Smooth muscle cell (in vitro differentiated cells): ENCODE data around the gene WSB1. TPM values are rescaled to one million over a fixed set of nuclear protein-coding genes. Genes with fewer than 3 reads are reported as not detected.

Experiments
- DNase-seq: peaks from one replicate; lab custom pipeline; 2025; ENCODE audit not compliant: unreplicated experiment; lab: John Stamatoyannopoulos, UW
- H2AFZ ChIP-seq: fragments of 200-600 bp; sonication (generic); 2 replicates; pipeline ENCODE4 v1.6.0; 2016; ENCODE audit warnings: antibody characterized with exemption, low read depth, mild to moderate bottlenecking
- H3F3A ChIP-seq: fragments of 200-600 bp; sonication (generic); 2 replicates; pipeline ENCODE4 v1.6.0; 2017; ENCODE audit warnings: antibody characterized with exemption, low read depth
- H3K27ac ChIP-seq: fragments of 200-600 bp; sonication (generic); 2 replicates; pipeline ENCODE4 v1.5.1; 2016; ENCODE audit warnings: low read depth, mild to moderate bottlenecking
- H3K27me3 ChIP-seq: fragments of 200-600 bp; sonication (generic); 2 replicates; pipeline ENCODE4 v1.6.1; 2016; ENCODE audit warnings: low read depth, mild to moderate bottlenecking
- H3K36me3 ChIP-seq: fragments of 200-600 bp; sonication (generic); 2 replicates; pipeline ENCODE4 v1.5.1; 2016; ENCODE audit warnings: low read depth
- H3K4me1 ChIP-seq: fragments of 200-600 bp; sonication (generic); 2 replicates; pipeline ENCODE4 v1.5.1; 2016; ENCODE audit warnings: low read depth
- H3K4me2 ChIP-seq: fragments of 200-600 bp; sonication (generic); 2 replicates; pipeline ENCODE4 v1.6.0; 2016; ENCODE audit warnings: mild to moderate bottlenecking
- H3K4me3 ChIP-seq: fragments of 200-600 bp; sonication (generic); 2 replicates; pipeline ENCODE4 v1.5.1; 2016; ENCODE audit warnings: mild to moderate bottlenecking
- H3K79me2 ChIP-seq: fragments of 200-600 bp; sonication (generic); 2 replicates; pipeline ENCODE4 v1.6.0; 2016; ENCODE audit warnings: low read depth, mild to moderate bottlenecking
- H3K9ac ChIP-seq: fragments of 200-600 bp; sonication (generic); 2 replicates; pipeline ENCODE4 v1.6.0; 2016; ENCODE audit warnings: low read depth
- H3K9me3 ChIP-seq: fragments of 200-600 bp; sonication (generic); replicated peaks from 2 replicates; pipeline ENCODE4 v1.5.1; 2016; ENCODE audit warnings: low read depth
- H4K20me1 ChIP-seq: fragments of 200-600 bp; sonication (generic); 2 replicates; pipeline ENCODE4 v1.6.0; 2016; ENCODE audit warnings: low read depth
- CTCF ChIP-seq: fragments of 200-600 bp; sonication (generic); IDR thresholded peaks from 2 replicates; pipeline ENCODE4 v1.5.1; 2017; ENCODE audit warnings: borderline replicate concordance, mild to moderate bottlenecking, antibody characterized with exemption; ENCODE audit not compliant: insufficient read depth, poor library complexity, severe bottlenecking
- WGBS: methylation state at CpG from one replicate; pipeline ENCODE4 v1.1.7; 2016; ENCODE audit warnings: low lambda C conversion rate; 5-methylcytosine and 5-hydroxymethylcytosine counted together
- polyA plus RNA-seq: library from polyadenylated mRNA; unstranded; fragments of >200 nt; fragmentation: Nextera tagmentation; extraction: Ambion mirVana; gene quantifications from 2 replicates; pipeline ENCODE4 v1.2.1, GENCODE V29; 2016
- total RNA-seq: library from RNA; depleted of rRNA; stranded (reverse); fragments of >200 nt; gene quantifications from 2 replicates; pipeline ENCODE4 v1.2.3, GENCODE V29; 2014

The WSB1 gene
- total and polyA plus RNA-seq, 2 experiments from 2014 or later: 156 to 256 TPM

- DNase-seq: no peak
- Histone ChIP-seq H4K20me1 (no peaks in the 10 kb centered on the region), H3K27me3 (no peaks in the 10 kb centered on the region), H3K4me3 (peak overlapping the region; percentile 63), H3K4me2 (peak overlapping the region; percentile 94), H3K4me1 (peaks cover 5% of the 10 kb centered on the region), H3K27ac (peak overlapping the region; percentile 94), H3K36me3 (no peaks in the 10 kb centered on the region), H3F3A (peaks cover 47% of the 10 kb centered on the region), H3K9me3 (no peaks in the 10 kb centered on the region), H3K9ac (peak overlapping the region; percentile 96), H2AFZ (no peak overlapping the region), H3K79me2 (no peaks in the 10 kb centered on the region)
- 78% methylated on average over 6 of the region's 6 CpGs for WGBS
- TF ChIP-seq CTCF: no peak
These were observed 58.6 kb downstream of the WSB1 start for GRCh38 chr17:27352448-27353032.

- Histone ChIP-seq H3K79me2 (no peaks in the 10 kb centered on the region), H3K9me3 (no peaks in the 10 kb centered on the region), H2AFZ (no peak overlapping the region), H3K9ac (peak overlapping the region; percentile 96), H4K20me1 (no peaks in the 10 kb centered on the region), H3F3A (peaks cover 47% of the 10 kb centered on the region), H3K4me3 (peak overlapping the region; percentile 63), H3K4me2 (peak overlapping the region; percentile 94), H3K4me1 (peaks cover 5% of the 10 kb centered on the region), H3K36me3 (no peaks in the 10 kb centered on the region), H3K27ac (peak overlapping the region; percentile 94), H3K27me3 (no peaks in the 10 kb centered on the region)
- TF ChIP-seq CTCF: no peak
- 53% methylated on average over 11 of the region's 11 CpGs for WGBS
- DNase-seq: no peak
These were observed 59.1 kb downstream of the WSB1 start for GRCh38 chr17:27353033-27353460.

- peaks cover 43% of the 10 kb centered on the region for H3F3A ChIP-seq
- H3K4me2 ChIP-seq: peak overlapping the region; percentile 94
- peak overlapping the region; percentile 63 for H3K4me3 ChIP-seq
- H3K4me1 ChIP-seq: peaks cover 5% of the 10 kb centered on the region
- H3K36me3 ChIP-seq: no peaks in the 10 kb centered on the region
- peak; percentile 78 for DNase-seq
- no peaks in the 10 kb centered on the region for H3K79me2 ChIP-seq
- H3K27ac ChIP-seq: peak overlapping the region; percentile 94
- no peaks in the 10 kb centered on the region for H4K20me1 ChIP-seq
- H3K9me3 ChIP-seq: no peaks in the 10 kb centered on the region
- H3K27me3 ChIP-seq: no peaks in the 10 kb centered on the region
- H2AFZ ChIP-seq: peak overlapping the region; percentile 94
- 3% methylated on average over 43 of the region's 57 CpGs for WGBS
- H3K9ac ChIP-seq: peak overlapping the region; percentile 96
- peak; percentile 99 for TF ChIP-seq CTCF
These were observed 59.6 kb downstream of the WSB1 start for GRCh38 chr17:27353461-27354050.

GRCh38 chr17:27354051-27354490, 60.2 kb downstream of the WSB1 start:
- Histone ChIP-seq H3K79me2 (no peaks in the 10 kb centered on the region), H3K4me3 (peak overlapping the region; percentile 63), H3K4me2 (peak overlapping the region; percentile 89), H3F3A (peaks cover 39% of the 10 kb centered on the region), H3K4me1 (peaks cover 5% of the 10 kb centered on the region), H3K27me3 (no peaks in the 10 kb centered on the region), H2AFZ (peak overlapping the region; percentile 94), H3K27ac (peak overlapping the region; percentile 23), H3K9me3 (no peaks in the 10 kb centered on the region), H3K36me3 (no peaks in the 10 kb centered on the region), H3K9ac (peak overlapping the region; percentile 76), H4K20me1 (no peaks in the 10 kb centered on the region)
- 41% methylated on average over 19 of the region's 19 CpGs for WGBS
- TF ChIP-seq CTCF: no peak
- no peak for DNase-seq
